Glutamatergic neuron (in vitro differentiated cells): ENCODE measurements around the gene PSKH1. TPM values are rescaled to one million over a fixed set of nuclear protein-coding genes. Genes with fewer than 3 reads are reported as not detected.

ENCODE experiments used
- DNase-seq: peaks from one replicate; pipeline ENCODE4 v3.0.0; 2022
- H3K27ac Mint-ChIP-seq: one replicate; pipeline ENCODE4 v1.8.0; 2020; ENCODE audit warnings: mild to moderate bottlenecking, mixed read lengths, inconsistent platforms; ENCODE audit not compliant: unreplicated experiment
- H3K27me3 Mint-ChIP-seq: one replicate; pipeline ENCODE4 v1.8.0; 2020; ENCODE audit warnings: mild to moderate bottlenecking, moderate library complexity, mixed read lengths, inconsistent platforms; ENCODE audit not compliant: unreplicated experiment
- H3K36me3 Mint-ChIP-seq: one replicate; pipeline ENCODE4 v1.8.0; 2020; ENCODE audit warnings: mild to moderate bottlenecking, mixed read lengths, inconsistent platforms; ENCODE audit not compliant: unreplicated experiment
- H3K4me1 Mint-ChIP-seq: one replicate; pipeline ENCODE4 v1.8.0; 2020; ENCODE audit warnings: mild to moderate bottlenecking, low read depth, mixed read lengths, inconsistent platforms; ENCODE audit not compliant: unreplicated experiment
- H3K4me3 Mint-ChIP-seq: one replicate; pipeline ENCODE4 v1.8.0; 2020; ENCODE audit warnings: mild to moderate bottlenecking, mixed read lengths, inconsistent platforms; ENCODE audit not compliant: unreplicated experiment
- H3K9me3 Mint-ChIP-seq: one replicate; pipeline ENCODE4 v1.8.0; 2020; ENCODE audit warnings: mild to moderate bottlenecking, moderate library complexity, mixed read lengths, inconsistent platforms; ENCODE audit not compliant: unreplicated experiment
- total RNA-seq: library from RNA; stranded (reverse); fragmentation: NEBNext Ultra II Directional; extraction: Animal tissue kit (Norgen Biotek cat#: 25700); gene quantifications from one replicate; pipeline ENCODE4 v1.2.1, GENCODE V29; 2021; ENCODE audit not compliant: unreplicated experiment
- TF ChIP-seq, protein P1 (sequence below): fragments of 200-600 bp; sonication (generic); IDR thresholded peaks from one replicate; pipeline ENCODE4 v1.5.0; 2021; ENCODE audit not compliant: partially characterized antibody, unreplicated experiment

PSKH1 gene
- total RNA-seq, 1 donor from 2014 or later = 27.9 TPM

DNA sequence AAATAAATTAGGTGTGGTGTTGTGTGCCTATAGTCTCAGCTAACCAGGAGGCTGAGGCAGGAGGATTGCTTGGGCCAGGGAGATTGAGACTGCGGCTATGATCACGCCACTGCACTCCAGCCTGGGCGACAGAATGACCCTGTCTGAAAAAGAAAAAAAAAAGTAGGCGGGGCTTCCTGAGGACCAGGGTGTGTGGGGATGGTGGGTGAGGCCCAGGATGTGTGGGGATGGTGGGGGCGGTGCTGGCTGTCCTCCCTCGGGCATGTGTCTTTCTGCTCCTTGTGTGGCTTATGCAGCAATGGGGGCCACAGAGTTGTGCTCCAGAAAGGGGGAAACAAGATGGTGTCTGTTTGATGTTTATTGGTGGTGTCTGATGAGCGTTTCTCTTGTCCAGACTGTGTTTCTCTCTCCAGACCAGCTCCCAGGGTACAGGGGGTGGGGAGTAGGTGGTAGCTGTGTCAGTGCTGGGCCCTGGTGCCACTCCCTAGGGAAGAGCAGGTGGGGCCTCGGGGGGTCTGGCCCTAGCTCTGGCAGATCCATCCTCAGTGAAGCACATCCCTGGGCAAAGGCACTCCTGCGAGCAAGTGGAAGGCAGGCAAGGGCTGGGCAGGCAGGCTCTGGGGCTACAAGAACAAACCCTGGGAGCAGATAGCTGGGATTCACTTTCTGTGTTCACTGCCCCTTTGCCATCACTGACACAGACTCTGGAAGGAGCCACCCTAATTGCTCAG lies 48.6 kb downstream of the PSKH1 start:
- H3K9me3 Mint-ChIP-seq = peaks cover 7% of the 10 kb centered on the region
- TF ChIP-seq, protein P1, sequence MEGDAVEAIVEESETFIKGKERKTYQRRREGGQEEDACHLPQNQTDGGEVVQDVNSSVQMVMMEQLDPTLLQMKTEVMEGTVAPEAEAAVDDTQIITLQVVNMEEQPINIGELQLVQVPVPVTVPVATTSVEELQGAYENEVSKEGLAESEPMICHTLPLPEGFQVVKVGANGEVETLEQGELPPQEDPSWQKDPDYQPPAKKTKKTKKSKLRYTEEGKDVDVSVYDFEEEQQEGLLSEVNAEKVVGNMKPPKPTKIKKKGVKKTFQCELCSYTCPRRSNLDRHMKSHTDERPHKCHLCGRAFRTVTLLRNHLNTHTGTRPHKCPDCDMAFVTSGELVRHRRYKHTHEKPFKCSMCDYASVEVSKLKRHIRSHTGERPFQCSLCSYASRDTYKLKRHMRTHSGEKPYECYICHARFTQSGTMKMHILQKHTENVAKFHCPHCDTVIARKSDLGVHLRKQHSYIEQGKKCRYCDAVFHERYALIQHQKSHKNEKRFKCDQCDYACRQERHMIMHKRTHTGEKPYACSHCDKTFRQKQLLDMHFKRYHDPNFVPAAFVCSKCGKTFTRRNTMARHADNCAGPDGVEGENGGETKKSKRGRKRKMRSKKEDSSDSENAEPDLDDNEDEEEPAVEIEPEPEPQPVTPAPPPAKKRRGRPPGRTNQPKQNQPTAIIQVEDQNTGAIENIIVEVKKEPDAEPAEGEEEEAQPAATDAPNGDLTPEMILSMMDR = no peak
- no peak for DNase-seq
- no peak overlapping the region for H3K4me3 Mint-ChIP-seq
- H3K27me3 Mint-ChIP-seq = peaks cover 7% of the 10 kb centered on the region
- no peak overlapping the region for H3K27ac Mint-ChIP-seq
- H3K4me1 Mint-ChIP-seq = peaks cover 5% of the 10 kb centered on the region
- no peaks in the 10 kb centered on the region for H3K36me3 Mint-ChIP-seq

DNA sequence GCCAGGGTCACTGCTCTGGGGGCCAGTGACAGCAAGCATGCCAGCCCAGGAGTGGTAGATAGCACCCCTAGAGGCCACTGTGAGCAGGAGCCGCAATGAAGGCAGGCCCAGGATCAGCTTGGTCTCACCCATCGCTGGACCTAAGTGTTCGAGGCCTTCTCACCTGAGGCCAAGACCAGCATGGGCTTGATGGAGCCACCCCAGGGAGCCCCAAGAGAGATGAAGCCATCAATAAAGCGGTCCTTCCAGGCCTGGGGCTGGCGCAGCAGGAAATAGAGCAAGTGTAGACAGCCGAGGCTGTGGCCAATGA lies 49.1 kb downstream of the PSKH1 start:
- Mint-ChIP-seq H3K9me3 (peaks cover 2% of the 10 kb centered on the region), H3K4me1 (peaks cover under 1% of the 10 kb centered on the region), H3K4me3 (no peak overlapping the region), H3K36me3 (no peaks in the 10 kb centered on the region), H3K27me3 (peaks cover 2% of the 10 kb centered on the region), H3K27ac (no peak overlapping the region)
- TF ChIP-seq, protein P1 = peak; percentile 67
- DNase-seq = peak; percentile 67

DNA sequence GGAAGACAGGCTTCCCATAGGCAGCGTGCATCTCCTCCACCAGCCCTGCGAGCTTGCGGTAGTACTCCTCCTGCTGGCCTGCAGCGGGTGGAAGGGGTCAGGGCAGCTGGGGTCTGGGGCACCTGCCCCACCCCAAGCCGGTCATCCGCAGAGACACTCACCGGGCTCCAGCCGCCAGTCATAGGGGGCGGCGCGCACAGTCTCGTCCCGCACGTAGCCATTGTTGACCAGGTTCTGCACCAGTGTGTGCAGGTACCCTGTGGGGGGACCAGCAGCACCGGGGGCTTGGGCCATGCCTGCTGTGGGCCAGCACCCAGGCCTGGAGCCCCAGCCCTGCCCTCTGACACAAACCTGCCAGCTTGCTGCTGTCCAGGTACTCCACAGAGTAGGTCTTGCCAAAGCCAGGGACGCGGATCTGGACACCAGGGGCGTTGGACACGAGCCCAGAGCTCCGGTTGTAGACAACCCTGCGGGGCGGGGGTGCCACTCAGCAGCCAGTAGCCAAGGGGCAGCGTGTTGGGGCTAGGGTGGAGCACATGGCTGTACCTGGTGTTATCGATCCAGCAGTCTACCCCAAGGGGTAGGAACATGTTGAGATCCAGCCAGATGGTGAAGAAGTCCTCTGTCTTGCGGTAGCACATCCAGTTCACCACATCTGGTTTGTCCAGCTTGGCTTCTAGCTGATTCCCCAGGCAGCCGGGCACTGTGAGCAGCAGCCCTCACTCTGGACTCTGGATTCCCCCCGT lies 49.6 kb downstream of the PSKH1 start:
- DNase-seq = no peak

DNA sequence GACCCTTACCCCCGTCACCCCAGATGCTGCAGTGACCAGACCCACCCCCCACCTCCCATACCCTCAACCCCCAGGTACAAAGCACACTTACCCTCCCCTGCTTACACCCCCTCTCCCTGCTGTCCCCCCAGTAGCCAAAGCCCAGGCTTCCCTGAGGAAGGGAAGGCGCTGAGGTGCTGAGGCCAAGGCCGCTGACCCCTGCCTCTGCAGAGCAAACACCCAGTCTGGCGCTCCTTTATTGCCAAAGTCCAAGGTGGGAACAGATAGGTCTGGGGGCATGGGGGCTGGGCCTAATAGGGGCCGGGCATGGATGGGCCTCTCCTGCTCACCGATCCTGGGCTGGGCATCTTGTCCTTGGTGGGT lies 50.2 kb downstream of the PSKH1 start:
- no peak overlapping the region for H3K27ac Mint-ChIP-seq
- H3K9me3 Mint-ChIP-seq = no peaks in the 10 kb centered on the region
- no peak overlapping the region for H3K4me3 Mint-ChIP-seq
- DNase-seq = no peak
- H3K4me1 Mint-ChIP-seq = no peaks in the 10 kb centered on the region
- H3K27me3 Mint-ChIP-seq = peaks cover 5% of the 10 kb centered on the region
- no peaks in the 10 kb centered on the region for H3K36me3 Mint-ChIP-seq
- TF ChIP-seq, protein P1 = no peak

More for the DNA sequence above, 49.6 kb downstream of the PSKH1 start:
- Mint-ChIP-seq H3K36me3 (no peaks in the 10 kb centered on the region), H3K27me3 (peaks cover 2% of the 10 kb centered on the region), H3K9me3 (no peaks in the 10 kb centered on the region), H3K4me1 (no peaks in the 10 kb centered on the region), H3K27ac (no peak overlapping the region), H3K4me3 (no peak overlapping the region)
- TF ChIP-seq, protein P1 = no peak
